ENCODE data around the gene TOR1B.
A peak's percentile ranks its signal among the peaks of the same experiment; 100 is the strongest.
"Not testable (repeated sequence)": the region's sequence is repeated elsewhere in the genome, so short reads cannot be mapped to it uniquely, and the experiment has no call there.

Gene TOR1B

GRCh38 chr9:129769669-129770068, 33.3 kb upstream of the TOR1B start:
- no peak overlapping the region for H3K4me3 Mint-ChIP-seq
- no peaks in the 10 kb centered on the region for H3K9me3 Mint-ChIP-seq
- no peaks in the 10 kb centered on the region for H3K36me3 Mint-ChIP-seq (ENCODE audit: low read depth)
- H3K4me1 Mint-ChIP-seq (ENCODE audit: low read depth), result no peaks in the 10 kb centered on the region
- no peak overlapping the region for H3K27ac Mint-ChIP-seq
- no peaks in the 10 kb centered on the region for H3K27me3 Mint-ChIP-seq (ENCODE audit: low read depth)

GRCh38 chr9:129770741-129771140, 32.2 kb upstream of the TOR1B start:
- no peaks in the 10 kb centered on the region for H3K4me1 Mint-ChIP-seq (ENCODE audit: low read depth)
- H3K27ac Mint-ChIP-seq, result no peak overlapping the region
- H3K9me3 Mint-ChIP-seq, result no peaks in the 10 kb centered on the region
- H3K4me3 Mint-ChIP-seq, result no peak overlapping the region
- no peaks in the 10 kb centered on the region for H3K27me3 Mint-ChIP-seq (ENCODE audit: low read depth)
- H3K36me3 Mint-ChIP-seq (ENCODE audit: low read depth), result no peaks in the 10 kb centered on the region

GRCh38 chr9:129773262-129774048, 29.5 kb upstream of the TOR1B start:
- Mint-ChIP-seq H3K9me3 (no peaks in the 10 kb centered on the region), H3K4me3 (no peak overlapping the region)

GRCh38 chr9:129774791-129775447, 28.1 kb upstream of the TOR1B start:
- Mint-ChIP-seq H3K4me1 (ENCODE audit: low read depth) (peaks cover 8% of the 10 kb centered on the region), H3K9me3 (no peaks in the 10 kb centered on the region), H3K4me3 (no peak overlapping the region), H3K27me3 (ENCODE audit: low read depth) (peaks cover 12% of the 10 kb centered on the region), H3K27ac (no peak overlapping the region), H3K36me3 (ENCODE audit: low read depth) (no peaks in the 10 kb centered on the region)

More at GRCh38 chr9:129773262-129774048, 29.5 kb upstream of the TOR1B start:
- Mint-ChIP-seq H3K4me1 (ENCODE audit: low read depth) (peaks cover 8% of the 10 kb centered on the region), H3K36me3 (ENCODE audit: low read depth) (no peaks in the 10 kb centered on the region), H3K27me3 (ENCODE audit: low read depth) (peaks cover 6% of the 10 kb centered on the region), H3K27ac (no peak overlapping the region)

DNA sequence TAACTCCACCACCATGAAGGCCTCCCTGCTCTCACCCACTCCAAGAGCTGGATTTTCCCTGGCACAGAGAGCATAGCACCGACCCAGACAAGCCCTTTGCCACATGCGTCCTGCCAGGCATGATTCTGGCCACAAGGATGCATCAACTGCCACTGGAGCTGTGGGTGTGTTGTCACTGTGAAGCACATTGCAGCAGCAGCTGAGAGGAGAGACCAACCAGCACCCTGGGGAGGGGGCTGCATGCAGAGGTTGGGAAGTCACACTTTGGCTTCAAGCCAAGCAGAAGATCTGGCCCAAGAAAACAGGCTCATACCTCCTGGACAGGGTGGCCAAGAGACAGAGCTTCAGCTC, 27.6 kb upstream of the TOR1B start:
- Mint-ChIP-seq H3K4me1 (ENCODE audit: low read depth) (peaks cover 8% of the 10 kb centered on the region), H3K9me3 (no peaks in the 10 kb centered on the region), H3K36me3 (ENCODE audit: low read depth) (no peaks in the 10 kb centered on the region), H3K27ac (no peak overlapping the region), H3K27me3 (ENCODE audit: low read depth) (peaks cover 12% of the 10 kb centered on the region), H3K4me3 (no peak overlapping the region)

DNA sequence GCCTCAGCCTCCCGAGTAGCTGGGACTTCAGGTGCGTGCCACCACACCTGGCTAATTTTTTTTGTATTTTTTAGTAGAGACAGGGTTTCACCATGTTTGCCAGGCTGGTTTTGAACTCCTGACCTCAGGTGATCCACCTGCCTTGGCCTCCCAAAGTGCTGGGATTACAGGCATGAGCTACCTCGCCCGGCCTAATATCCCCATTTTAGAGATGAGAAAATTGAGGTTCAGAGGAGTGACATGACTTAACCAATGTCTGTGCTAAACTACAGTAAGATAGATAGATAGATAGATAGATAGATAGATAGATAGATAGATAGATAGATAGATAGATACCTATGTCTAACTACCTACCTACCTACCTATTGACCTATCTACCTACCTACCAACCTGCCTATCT, 26.9 kb upstream of the TOR1B start:
- not testable (repeated sequence) for H3K36me3 Mint-ChIP-seq (ENCODE audit: low read depth); H3K4me3 Mint-ChIP-seq; H3K9me3 Mint-ChIP-seq; H3K4me1 Mint-ChIP-seq (ENCODE audit: low read depth); H3K27ac Mint-ChIP-seq
- H3K27me3 Mint-ChIP-seq (ENCODE audit: low read depth), result peaks cover 18% of the 10 kb centered on the region

GRCh38 chr9:129776566-129776937, 26.4 kb upstream of the TOR1B start:
- no peak overlapping the region for H3K27ac Mint-ChIP-seq
- H3K4me3 Mint-ChIP-seq, result no peak overlapping the region
- peaks cover 18% of the 10 kb centered on the region for H3K27me3 Mint-ChIP-seq (ENCODE audit: low read depth)
- no peaks in the 10 kb centered on the region for H3K9me3 Mint-ChIP-seq
- peaks cover 8% of the 10 kb centered on the region for H3K4me1 Mint-ChIP-seq (ENCODE audit: low read depth)
- no peaks in the 10 kb centered on the region for H3K36me3 Mint-ChIP-seq (ENCODE audit: low read depth)

GRCh38 chr9:129776938-129777768, 25.8 kb upstream of the TOR1B start:
- peaks cover 8% of the 10 kb centered on the region for H3K4me1 Mint-ChIP-seq (ENCODE audit: low read depth)
- H3K36me3 Mint-ChIP-seq (ENCODE audit: low read depth), result no peaks in the 10 kb centered on the region
- peak overlapping the region; percentile 34 for H3K27ac Mint-ChIP-seq
- no peaks in the 10 kb centered on the region for H3K9me3 Mint-ChIP-seq
- H3K4me3 Mint-ChIP-seq, result no peak overlapping the region
- peaks cover 18% of the 10 kb centered on the region for H3K27me3 Mint-ChIP-seq (ENCODE audit: low read depth)

DNA sequence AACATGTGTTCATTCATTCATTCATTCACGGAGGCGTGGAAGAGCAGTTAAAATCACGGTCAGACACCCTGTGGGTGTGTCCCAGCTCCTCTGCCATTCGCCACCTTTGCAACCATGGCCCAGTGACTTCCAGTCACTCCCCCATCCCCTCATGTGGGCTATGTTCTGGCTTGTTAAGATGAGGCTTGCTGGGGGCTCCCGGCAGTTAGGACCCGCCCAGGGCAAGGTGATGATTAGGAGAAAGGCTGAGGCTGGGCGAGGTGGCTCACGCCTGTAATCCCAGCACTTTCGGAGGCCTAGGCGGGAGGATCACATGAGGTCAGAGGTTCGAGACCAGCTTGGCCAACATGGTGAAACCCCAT, 25.2 kb upstream of the TOR1B start:
- H3K36me3 Mint-ChIP-seq (ENCODE audit: low read depth), result no peaks in the 10 kb centered on the region
- no peak overlapping the region for H3K4me3 Mint-ChIP-seq
- H3K27me3 Mint-ChIP-seq (ENCODE audit: low read depth), result peaks cover 18% of the 10 kb centered on the region
- H3K9me3 Mint-ChIP-seq, result no peaks in the 10 kb centered on the region
- H3K27ac Mint-ChIP-seq, result no peak overlapping the region
- peaks cover 8% of the 10 kb centered on the region for H3K4me1 Mint-ChIP-seq (ENCODE audit: low read depth)

DNA sequence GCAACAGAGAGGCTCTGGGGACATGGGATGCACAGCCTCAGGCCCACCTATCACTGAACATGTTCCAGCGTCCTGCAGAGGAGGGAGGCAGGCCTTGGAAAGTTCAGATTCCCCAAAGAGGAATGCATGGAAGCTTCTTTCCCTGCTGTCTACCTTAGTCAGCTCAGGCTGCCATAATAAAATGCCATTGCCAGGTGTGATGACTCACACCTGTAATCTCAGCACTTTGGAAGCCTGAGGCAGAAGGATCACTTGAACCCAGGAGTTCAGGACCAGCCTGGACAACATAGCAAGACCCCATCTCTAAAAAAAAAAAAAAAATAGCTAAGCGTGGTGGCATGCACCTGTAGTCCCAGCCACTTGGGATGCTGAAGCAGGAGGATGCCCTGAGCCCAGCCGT, 24.5 kb upstream of the TOR1B start:
- Mint-ChIP-seq H3K4me1 (ENCODE audit: low read depth) (peaks cover 8% of the 10 kb centered on the region), H3K27me3 (ENCODE audit: low read depth) (peaks cover 18% of the 10 kb centered on the region), H3K27ac (no peak overlapping the region), H3K36me3 (ENCODE audit: low read depth) (no peaks in the 10 kb centered on the region), H3K9me3 (no peaks in the 10 kb centered on the region), H3K4me3 (no peak overlapping the region)

GRCh38 chr9:129779560-129780190, 23.3 kb upstream of the TOR1B start:
- Mint-ChIP-seq H3K4me3 (no peak overlapping the region), H3K27me3 (ENCODE audit: low read depth) (peaks cover 23% of the 10 kb centered on the region), H3K36me3 (ENCODE audit: low read depth) (no peaks in the 10 kb centered on the region), H3K4me1 (ENCODE audit: low read depth) (peaks cover 12% of the 10 kb centered on the region), H3K27ac (no peak overlapping the region), H3K9me3 (no peaks in the 10 kb centered on the region)

DNA sequence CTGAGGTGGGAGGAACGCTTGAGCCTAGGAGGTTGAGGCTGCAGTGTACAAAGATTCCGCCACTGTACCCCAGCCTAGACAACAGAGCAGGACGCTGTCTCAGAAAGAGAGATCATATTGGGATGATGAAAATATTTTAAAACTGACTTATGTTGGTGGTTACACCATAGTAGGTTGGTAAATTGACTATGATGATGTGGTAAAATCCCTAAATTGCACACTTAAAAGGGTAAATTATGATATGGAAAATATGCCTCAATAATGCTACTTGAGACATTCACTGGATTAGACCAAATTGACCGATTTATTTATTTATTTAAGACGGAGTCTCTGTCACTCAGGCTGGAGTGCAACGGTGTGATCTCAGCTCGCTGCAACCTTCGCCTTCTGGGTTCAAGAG, 21.9 kb upstream of the TOR1B start:
- no peaks in the 10 kb centered on the region for H3K9me3 Mint-ChIP-seq
- H3K4me3 Mint-ChIP-seq, result no peak overlapping the region
- peaks cover 23% of the 10 kb centered on the region for H3K27me3 Mint-ChIP-seq (ENCODE audit: low read depth)
- H3K4me1 Mint-ChIP-seq (ENCODE audit: low read depth), result peaks cover 12% of the 10 kb centered on the region
- H3K27ac Mint-ChIP-seq, result no peak overlapping the region
- H3K36me3 Mint-ChIP-seq (ENCODE audit: low read depth), result no peaks in the 10 kb centered on the region

- H3K4me1 Mint-ChIP-seq (ENCODE audit: low read depth), result peaks cover 12% of the 10 kb centered on the region
- H3K4me3 Mint-ChIP-seq, result no peak overlapping the region
- no peaks in the 10 kb centered on the region for H3K36me3 Mint-ChIP-seq (ENCODE audit: low read depth)
- H3K9me3 Mint-ChIP-seq, result no peaks in the 10 kb centered on the region
- peaks cover 23% of the 10 kb centered on the region for H3K27me3 Mint-ChIP-seq (ENCODE audit: low read depth)
- H3K27ac Mint-ChIP-seq, result no peak overlapping the region
Observed at GRCh38 chr9:129781981-129782380, 21.0 kb upstream of the TOR1B start.

- peaks cover 4% of the 10 kb centered on the region for H3K4me1 Mint-ChIP-seq (ENCODE audit: low read depth)
- H3K36me3 Mint-ChIP-seq (ENCODE audit: low read depth), result no peaks in the 10 kb centered on the region
- no peak overlapping the region for H3K27ac Mint-ChIP-seq
- H3K27me3 Mint-ChIP-seq (ENCODE audit: low read depth), result peaks cover 17% of the 10 kb centered on the region
- H3K9me3 Mint-ChIP-seq, result no peaks in the 10 kb centered on the region
- H3K4me3 Mint-ChIP-seq, result no peak overlapping the region
Observed at GRCh38 chr9:129783516-129784361, 19.2 kb upstream of the TOR1B start.

Data from T-helper 1 cell treated with Interleukin-12 subunit alpha and Interleukin-12 subunit beta and Interleukin-4 antibody, amounts not matched to agents 30 μg/mL and 1 μg/mL, for 36 hours (primary cell).